ENCODE data around the gene PCDHB6.

- no peak for TF ChIP-seq CTCF (IDR thresholded peaks at IDR 0.05)
- no peak for TF ChIP-seq POLR2A (IDR thresholded peaks at IDR 0.05)
- no peak for TF ChIP-seq POLR2AphosphoS5 (IDR thresholded peaks at IDR 0.05; ENCODE audit: insufficient read depth in 1 of 2, low read depth in 1 of 2)
Measured at GRCh38 chr5:141199359-141200235, 49.7 kb downstream of the PCDHB6 start, which contains the start of gene PCDHB11.
